Stomach smooth muscle (tissue), 2 donors: ENCODE data around the gene MXRA5.
A peak's percentile ranks its signal among the peaks of the same experiment; 100 is the strongest.
"Not testable (repeated sequence)": the region's sequence is repeated elsewhere in the genome, so short reads cannot be mapped to it uniquely, and the experiment has no call there.

ENCODE experiments used
- H3K27ac ChIP-seq: one replicate; pipeline ENCODE4 v1.7.0; 2013; ENCODE audit warnings: mild to moderate bottlenecking, low read length, inconsistent platforms
- H3K27me3 ChIP-seq, 2 donors: one replicate each; pipeline ENCODE4 v1.7.0; 2013; ENCODE audit warnings: low read length in 2 of 2; ENCODE audit not compliant: insufficient read depth in 2 of 2, control insufficient read depth in 1 of 2
- H3K36me3 ChIP-seq, 2 donors: one replicate each; pipeline ENCODE4 v1.7.0; 2013; ENCODE audit warnings: low read length in 2 of 2; ENCODE audit not compliant: control insufficient read depth in 2 of 2, insufficient read depth in 2 of 2
- H3K4me1 ChIP-seq: one replicate; pipeline ENCODE4 v1.7.0; 2013; ENCODE audit warnings: low read length; ENCODE audit not compliant: control insufficient read depth, insufficient read depth
- H3K4me3 ChIP-seq, 2 donors: one replicate each; pipeline ENCODE4 v1.7.0; 2013; ENCODE audit warnings: low read length in 2 of 2
- H3K9ac ChIP-seq, 2 donors: one replicate each; pipeline ENCODE4 v1.7.0; 2013; ENCODE audit warnings: low read length in 2 of 2, mild to moderate bottlenecking in 1 of 2
- H3K9me3 ChIP-seq, 2 donors: one replicate each; pipeline ENCODE4 v1.7.0; 2013; ENCODE audit warnings: low read length in 2 of 2; ENCODE audit not compliant: control insufficient read depth in 2 of 2
- donor health status: healthy.
- donor health status: Pancreatic carcinoma.

Gene MXRA5

GRCh38 chrX:3286196-3286945 is 60.1 kb downstream of the MXRA5 start:
- no peak overlapping the region for H3K27ac ChIP-seq
- H3K27me3 ChIP-seq, result no peaks in the 10 kb centered on the region
- no peak overlapping the region for H3K9ac ChIP-seq
- H3K9me3 ChIP-seq, result no peaks in the 10 kb centered on the region
- H3K4me3 ChIP-seq, result no peak overlapping the region
- no peaks in the 10 kb centered on the region for H3K4me1 ChIP-seq
- H3K36me3 ChIP-seq, result no peaks in the 10 kb centered on the region

GRCh38 chrX:3280706-3281105 is 65.7 kb downstream of the MXRA5 start:
- Histone ChIP-seq H3K36me3 (no peaks in the 10 kb centered on the region), H3K27ac (no peak overlapping the region), H3K4me1 (no peaks in the 10 kb centered on the region), H3K27me3 (no peaks in the 10 kb centered on the region), H3K4me3 (no peak overlapping the region), H3K9ac (no peak overlapping the region), H3K9me3 (peaks cover 0 to 10% of the 10 kb centered on the region in 2 donors)

GRCh38 chrX:3273668-3274067 is 72.8 kb downstream of the MXRA5 start:
- H3K9ac ChIP-seq, result not testable (repeated sequence)

GRCh38 chrX:3271834-3272186 is 74.6 kb downstream of the MXRA5 start:
- H3K9me3 ChIP-seq, result peaks cover 0 to 6% of the 10 kb centered on the region in 2 donors
- H3K27me3 ChIP-seq, result no peaks in the 10 kb centered on the region
- H3K4me1 ChIP-seq, result no peaks in the 10 kb centered on the region
- no peak overlapping the region for H3K4me3 ChIP-seq
- H3K9ac ChIP-seq, result no peak overlapping the region
- H3K27ac ChIP-seq, result no peak overlapping the region
- H3K36me3 ChIP-seq, result no peaks in the 10 kb centered on the region

More at GRCh38 chrX:3273668-3274067, 72.8 kb downstream of the MXRA5 start:
- H3K4me3 ChIP-seq, H3K36me3 ChIP-seq, H3K27ac ChIP-seq, H3K9me3 ChIP-seq, H3K4me1 ChIP-seq, H3K27me3 ChIP-seq: not testable (repeated sequence)

- no peak overlapping the region for H3K9ac ChIP-seq
- H3K36me3 ChIP-seq, result no peaks in the 10 kb centered on the region
- no peaks in the 10 kb centered on the region for H3K4me1 ChIP-seq
- H3K27me3 ChIP-seq, result no peaks in the 10 kb centered on the region
- peaks cover 0 to 4% of the 10 kb centered on the region in 2 donors for H3K9me3 ChIP-seq
- H3K4me3 ChIP-seq, result peak overlapping the region in 1 of 2 donors; percentile 22
- no peak overlapping the region for H3K27ac ChIP-seq
Measured at GRCh38 chrX:3271183-3271833, 75.1 kb downstream of the MXRA5 start.

GRCh38 chrX:3268829-3269228 is 77.6 kb downstream of the MXRA5 start:
- no peaks in the 10 kb centered on the region for H3K9me3 ChIP-seq
- no peaks in the 10 kb centered on the region for H3K4me1 ChIP-seq
- no peak overlapping the region for H3K4me3 ChIP-seq
- no peak overlapping the region for H3K27ac ChIP-seq
- no peak overlapping the region for H3K9ac ChIP-seq
- H3K36me3 ChIP-seq, result no peaks in the 10 kb centered on the region
- no peaks in the 10 kb centered on the region for H3K27me3 ChIP-seq

- H3K36me3 ChIP-seq, result no peaks in the 10 kb centered on the region
- H3K9me3 ChIP-seq, result peaks cover 0 to 9% of the 10 kb centered on the region in 2 donors
- no peak overlapping the region for H3K9ac ChIP-seq
- H3K27me3 ChIP-seq, result no peaks in the 10 kb centered on the region
- H3K4me3 ChIP-seq, result no peak overlapping the region
- no peak overlapping the region for H3K27ac ChIP-seq
- H3K4me1 ChIP-seq, result no peaks in the 10 kb centered on the region
Measured at GRCh38 chrX:3263681-3264126, 82.7 kb downstream of the MXRA5 start.

- Histone ChIP-seq H3K9me3 (peaks cover 0 to 9% of the 10 kb centered on the region in 2 donors), H3K27ac (no peak overlapping the region)
Measured at GRCh38 chrX:3262901-3263300, 83.6 kb downstream of the MXRA5 start.

More at GRCh38 chrX:3262901-3263300, 83.6 kb downstream of the MXRA5 start:
- Histone ChIP-seq H3K4me3 (no peak overlapping the region), H3K9ac (no peak overlapping the region), H3K4me1 (no peaks in the 10 kb centered on the region), H3K27me3 (no peaks in the 10 kb centered on the region), H3K36me3 (no peaks in the 10 kb centered on the region)
